Measurements from ENCODE around the gene PAPOLG. TPM values are rescaled to one million over a fixed set of nuclear protein-coding genes. Genes with fewer than 3 reads are reported as not detected.

The PAPOLG gene
- total RNA-seq, 2 donors from 2014 or later = 23.2 to 34.1 TPM

DNA sequence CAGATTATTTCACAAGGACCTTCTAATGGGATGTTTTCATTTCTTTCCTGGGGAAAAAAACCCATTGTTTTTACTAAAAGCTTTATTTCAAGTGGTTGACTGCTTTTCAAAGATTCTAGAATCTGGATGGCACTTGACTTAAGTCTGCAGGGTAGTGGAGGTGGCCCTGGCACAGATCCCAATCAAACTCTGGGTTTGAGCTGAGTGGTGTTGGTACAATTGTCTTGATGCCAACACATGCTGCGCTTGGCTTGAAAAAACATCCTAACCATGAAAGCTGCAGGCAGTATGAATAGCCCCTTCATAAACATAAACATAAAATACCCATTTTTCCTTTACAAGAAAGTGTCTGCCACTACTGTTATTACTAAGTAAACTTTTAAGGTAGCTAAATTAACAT is 3.6 kb downstream of the PAPOLG start:
- Histone ChIP-seq H3K4me1 (ENCODE audit: control insufficient read depth, insufficient read depth, low read length) (no peaks in the 10 kb centered on the region), H3K9ac (ENCODE audit: extremely low read depth, low read length, poor library complexity, severe bottlenecking) (no peak overlapping the region), H3K36me3 (ENCODE audit: control insufficient read depth, insufficient read depth, low read length) (peaks cover 56% of the 10 kb centered on the region), H3K9me3 (ENCODE audit: control insufficient read depth, low read length) (no peaks in the 10 kb centered on the region), H3K4me3 (ENCODE audit: low read length) (no peak overlapping the region), H3K27ac (ENCODE audit: low read depth, low read length) (no peak overlapping the region), H3K27me3 (ENCODE audit: control insufficient read depth, insufficient read depth, low read length, poor library complexity, severe bottlenecking) (no peaks in the 10 kb centered on the region)
- Mint-ChIP-seq H3K36me3 (ENCODE audit: low read depth) (peaks cover 47% of the 10 kb centered on the region), H3K27ac (no peak overlapping the region), H3K27me3 (ENCODE audit: insufficient read depth) (no peaks in the 10 kb centered on the region), H3K9me3 (no peaks in the 10 kb centered on the region), H3K4me1 (peaks cover 15% of the 10 kb centered on the region), H3K4me3 (no peak overlapping the region)
- TF ChIP-seq, protein P1, sequence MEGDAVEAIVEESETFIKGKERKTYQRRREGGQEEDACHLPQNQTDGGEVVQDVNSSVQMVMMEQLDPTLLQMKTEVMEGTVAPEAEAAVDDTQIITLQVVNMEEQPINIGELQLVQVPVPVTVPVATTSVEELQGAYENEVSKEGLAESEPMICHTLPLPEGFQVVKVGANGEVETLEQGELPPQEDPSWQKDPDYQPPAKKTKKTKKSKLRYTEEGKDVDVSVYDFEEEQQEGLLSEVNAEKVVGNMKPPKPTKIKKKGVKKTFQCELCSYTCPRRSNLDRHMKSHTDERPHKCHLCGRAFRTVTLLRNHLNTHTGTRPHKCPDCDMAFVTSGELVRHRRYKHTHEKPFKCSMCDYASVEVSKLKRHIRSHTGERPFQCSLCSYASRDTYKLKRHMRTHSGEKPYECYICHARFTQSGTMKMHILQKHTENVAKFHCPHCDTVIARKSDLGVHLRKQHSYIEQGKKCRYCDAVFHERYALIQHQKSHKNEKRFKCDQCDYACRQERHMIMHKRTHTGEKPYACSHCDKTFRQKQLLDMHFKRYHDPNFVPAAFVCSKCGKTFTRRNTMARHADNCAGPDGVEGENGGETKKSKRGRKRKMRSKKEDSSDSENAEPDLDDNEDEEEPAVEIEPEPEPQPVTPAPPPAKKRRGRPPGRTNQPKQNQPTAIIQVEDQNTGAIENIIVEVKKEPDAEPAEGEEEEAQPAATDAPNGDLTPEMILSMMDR (conservative IDR thresholded peaks at IDR 0.05) = no peak
- DNase-seq = no peak
- WGBS, 2 experiments (ENCODE audit: insufficient coverage in 1 of 2, insufficient read length in 1 of 2) = 89% methylated on average over 1 of the region's 1 CpG; no CpG with 5 or more reads in 1 of the 2 experiments

DNA sequence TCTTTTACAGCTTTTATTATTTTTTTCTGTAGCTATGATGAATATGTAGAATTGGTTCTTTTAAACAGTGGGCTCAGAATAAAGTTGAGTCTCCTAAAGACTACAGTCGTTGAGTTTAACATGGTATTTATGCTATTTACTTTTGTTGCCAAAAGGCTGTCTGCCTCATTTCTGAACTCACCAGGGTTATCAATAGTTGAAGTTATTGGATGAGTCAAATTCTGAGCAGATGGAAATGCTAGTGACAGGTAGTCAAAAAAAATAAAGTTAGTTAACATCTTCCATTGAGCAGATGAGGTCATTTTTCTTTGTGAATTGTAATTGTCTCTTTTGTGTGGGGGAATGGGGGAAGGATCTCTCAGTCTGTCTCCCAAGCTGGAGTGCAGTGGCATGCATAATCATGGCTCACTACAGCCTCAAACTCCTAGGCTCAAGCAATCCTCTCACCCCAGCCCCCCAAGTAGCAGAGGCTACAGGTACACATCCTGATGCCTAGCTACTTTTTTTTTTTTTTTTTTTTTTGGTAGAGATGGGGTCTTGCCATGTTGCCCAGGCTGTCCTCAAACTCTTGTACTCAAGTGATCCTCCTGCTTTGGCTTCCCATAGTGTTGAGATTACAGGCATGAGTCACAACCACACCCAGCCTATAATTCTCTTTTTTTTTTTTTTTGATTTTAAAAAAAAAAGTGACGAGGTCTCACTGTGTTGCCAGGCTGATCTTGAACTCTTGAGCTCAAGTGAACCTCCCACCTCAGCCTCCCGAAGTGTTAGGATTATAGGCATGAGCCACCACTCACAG is 8.9 kb downstream of the PAPOLG start:
- Mint-ChIP-seq H3K27me3 (ENCODE audit: insufficient read depth) (no peaks in the 10 kb centered on the region), H3K4me1 (peaks cover 5% of the 10 kb centered on the region), H3K27ac (no peak overlapping the region), H3K9me3 (no peaks in the 10 kb centered on the region), H3K36me3 (ENCODE audit: low read depth) (peaks cover 72% of the 10 kb centered on the region), H3K4me3 (no peak overlapping the region)
- DNase-seq = no peak
- Histone ChIP-seq H3K4me1 (ENCODE audit: control insufficient read depth, insufficient read depth, low read length) (no peaks in the 10 kb centered on the region), H3K27ac (ENCODE audit: low read depth, low read length) (no peak overlapping the region), H3K4me3 (ENCODE audit: low read length) (no peak overlapping the region), H3K27me3 (ENCODE audit: control insufficient read depth, insufficient read depth, low read length, poor library complexity, severe bottlenecking) (no peaks in the 10 kb centered on the region), H3K36me3 (ENCODE audit: control insufficient read depth, insufficient read depth, low read length) (peaks cover 91% of the 10 kb centered on the region), H3K9me3 (ENCODE audit: control insufficient read depth, low read length) (no peaks in the 10 kb centered on the region), H3K9ac (ENCODE audit: extremely low read depth, low read length, poor library complexity, severe bottlenecking) (no peak overlapping the region)
- TF ChIP-seq, protein P1 (conservative IDR thresholded peaks at IDR 0.05) = no peak
- WGBS, 2 experiments (ENCODE audit: insufficient coverage in 1 of 2, insufficient read length in 1 of 2) = 97 to 100% methylated on average over 2 to 3 of the region's 3 CpGs

DNA sequence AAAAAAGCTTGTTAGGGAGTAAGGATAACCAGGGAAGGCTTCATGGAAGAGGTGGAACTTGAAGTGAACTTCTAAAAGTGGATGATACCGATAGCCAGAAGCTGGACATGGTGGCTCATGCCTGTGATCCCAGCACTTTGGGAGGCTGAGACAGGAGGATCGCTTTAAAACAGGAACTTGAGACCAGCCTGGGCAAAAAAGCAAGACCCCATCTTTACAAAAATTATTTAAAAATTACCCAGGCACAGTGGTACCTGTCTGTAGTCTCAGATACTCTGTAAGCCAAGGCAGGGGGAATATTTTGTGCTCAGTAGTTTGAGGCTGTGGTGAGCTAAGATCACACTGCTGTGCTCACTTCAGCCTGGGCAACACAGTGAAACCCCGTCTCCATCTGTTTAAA is 10.2 kb downstream of the PAPOLG start:
- no peak overlapping the region for H3K9ac ChIP-seq (ENCODE audit: extremely low read depth, low read length, poor library complexity, severe bottlenecking)
- no peaks in the 10 kb centered on the region for H3K9me3 Mint-ChIP-seq
- H3K4me1 Mint-ChIP-seq = peaks cover 5% of the 10 kb centered on the region
- peaks cover 69% of the 10 kb centered on the region for H3K36me3 Mint-ChIP-seq (ENCODE audit: low read depth)
- no peak for DNase-seq
- H3K9me3 ChIP-seq (ENCODE audit: control insufficient read depth, low read length) = no peaks in the 10 kb centered on the region
- no peaks in the 10 kb centered on the region for H3K27me3 Mint-ChIP-seq (ENCODE audit: insufficient read depth)
- peaks cover 91% of the 10 kb centered on the region for H3K36me3 ChIP-seq (ENCODE audit: control insufficient read depth, insufficient read depth, low read length)
- H3K27ac ChIP-seq (ENCODE audit: low read depth, low read length) = no peak overlapping the region
- H3K4me3 ChIP-seq (ENCODE audit: low read length) = no peak overlapping the region
- H3K4me3 Mint-ChIP-seq = no peak overlapping the region
- H3K4me1 ChIP-seq (ENCODE audit: control insufficient read depth, insufficient read depth, low read length) = no peaks in the 10 kb centered on the region
- WGBS, 2 experiments (ENCODE audit: insufficient coverage in 1 of 2, insufficient read length in 1 of 2) = 89 to 100% methylated on average over 1 to 3 of the region's 3 CpGs
- TF ChIP-seq, protein P1 (conservative IDR thresholded peaks at IDR 0.05) = no peak
- H3K27me3 ChIP-seq (ENCODE audit: control insufficient read depth, insufficient read depth, low read length, poor library complexity, severe bottlenecking) = no peaks in the 10 kb centered on the region
- H3K27ac Mint-ChIP-seq = no peak overlapping the region
